ENCODE data around the gene PACRG.

DNA sequence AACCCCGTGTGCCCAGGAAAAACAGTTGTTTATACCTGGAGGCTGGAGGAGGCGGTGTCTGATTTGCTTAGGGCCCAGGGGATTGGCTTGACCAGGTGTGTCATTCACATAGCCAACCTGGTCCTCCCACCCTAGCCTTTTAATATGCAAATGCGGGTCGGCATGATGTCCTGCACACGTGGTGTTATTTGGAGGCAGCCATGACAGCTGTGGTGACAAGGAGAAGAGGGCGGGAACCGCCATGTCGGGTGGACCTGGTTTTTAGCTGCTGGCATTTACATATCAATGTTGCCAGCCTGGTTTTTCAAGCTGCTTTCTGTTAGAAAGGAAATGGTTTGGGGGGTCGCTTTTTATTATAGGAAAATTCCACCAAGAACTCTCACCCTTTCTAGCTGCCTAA is 395.3 kb downstream of the PACRG start:
- TF ChIP-seq NFIC (IDR thresholded peaks at IDR 0.05; ENCODE audit: low read depth, low read length), result no peak
- TF ChIP-seq RFX5 (IDR thresholded peaks at IDR 0.05; ENCODE audit: low read depth, low read length), result no peak
- TF ChIP-seq, protein P1, sequence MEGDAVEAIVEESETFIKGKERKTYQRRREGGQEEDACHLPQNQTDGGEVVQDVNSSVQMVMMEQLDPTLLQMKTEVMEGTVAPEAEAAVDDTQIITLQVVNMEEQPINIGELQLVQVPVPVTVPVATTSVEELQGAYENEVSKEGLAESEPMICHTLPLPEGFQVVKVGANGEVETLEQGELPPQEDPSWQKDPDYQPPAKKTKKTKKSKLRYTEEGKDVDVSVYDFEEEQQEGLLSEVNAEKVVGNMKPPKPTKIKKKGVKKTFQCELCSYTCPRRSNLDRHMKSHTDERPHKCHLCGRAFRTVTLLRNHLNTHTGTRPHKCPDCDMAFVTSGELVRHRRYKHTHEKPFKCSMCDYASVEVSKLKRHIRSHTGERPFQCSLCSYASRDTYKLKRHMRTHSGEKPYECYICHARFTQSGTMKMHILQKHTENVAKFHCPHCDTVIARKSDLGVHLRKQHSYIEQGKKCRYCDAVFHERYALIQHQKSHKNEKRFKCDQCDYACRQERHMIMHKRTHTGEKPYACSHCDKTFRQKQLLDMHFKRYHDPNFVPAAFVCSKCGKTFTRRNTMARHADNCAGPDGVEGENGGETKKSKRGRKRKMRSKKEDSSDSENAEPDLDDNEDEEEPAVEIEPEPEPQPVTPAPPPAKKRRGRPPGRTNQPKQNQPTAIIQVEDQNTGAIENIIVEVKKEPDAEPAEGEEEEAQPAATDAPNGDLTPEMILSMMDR (IDR thresholded peaks at IDR 0.05 in 2 of 3, conservative IDR thresholded peaks at IDR 0.05 in 1 of 3; ENCODE audit: control insufficient read depth in 2 of 3, extremely low read depth in 1 of 3, insufficient read depth in 1 of 3, low read depth in 3 of 3, low read length in 3 of 3), result no peak
- no peak for TF ChIP-seq RAD21 (IDR thresholded peaks at IDR 0.05; ENCODE audit: insufficient read depth, low read depth, low read length)
- TF ChIP-seq ZSCAN29 (IDR thresholded peaks at IDR 0.05), result no peak
- TF ChIP-seq, protein P2, sequence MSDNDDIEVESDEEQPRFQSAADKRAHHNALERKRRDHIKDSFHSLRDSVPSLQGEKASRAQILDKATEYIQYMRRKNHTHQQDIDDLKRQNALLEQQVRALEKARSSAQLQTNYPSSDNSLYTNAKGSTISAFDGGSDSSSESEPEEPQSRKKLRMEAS (IDR thresholded peaks at IDR 0.05; ENCODE audit: low read depth, low read length), result no peak
- no peak for TF ChIP-seq POLR2A (IDR thresholded peaks at IDR 0.05; ENCODE audit: low read depth, low read length)
